MCF 10A (cell line): ENCODE measurements around the gene GSE1. TPM values are rescaled to one million over a fixed set of nuclear protein-coding genes. Genes with fewer than 3 reads are reported as not detected.

Experiments
- BruUV-seq: library from RNA; stranded (reverse); fragments of 400-500 nt; replicated peaks from 2 replicates; lab custom pipeline; 2021; lab: Mats Ljungman, UMichigan
- CTCF ChIA-PET: fragments of 300-600 bp; sonication (Branson Sonifier 250); formaldehyde crosslinking; extraction: SDS; loops from one replicate; lab custom pipeline; 2021; ENCODE audit warnings: antibody characterized with exemption, inconsistent platforms; lab: Yijun Ruan, JAX
- POLR2A ChIA-PET: fragments of 300-600, 350-650 bp; sonication (Branson Sonifier 250); formaldehyde crosslinking; extraction: SDS; loops from one replicate; lab custom pipeline; 2020; ENCODE audit warnings: antibody characterized with exemption, inconsistent platforms; lab: Yijun Ruan, JAX
- DNase-seq: peaks from one replicate; pipeline ENCODE4 v3.0.0-alpha.2; 2018; ENCODE audit not compliant: unreplicated experiment
- H3K27ac Mint-ChIP-seq: one replicate; pipeline ENCODE4 v1.8.0; 2022; ENCODE audit warnings: mild to moderate bottlenecking, low read depth, mixed read lengths; ENCODE audit not compliant: unreplicated experiment
- H3K27me3 Mint-ChIP-seq: one replicate; pipeline ENCODE4 v1.8.0; 2022; ENCODE audit warnings: mixed read lengths; ENCODE audit not compliant: insufficient read depth, unreplicated experiment
- H3K36me3 Mint-ChIP-seq: one replicate; pipeline ENCODE4 v1.8.0; 2022; ENCODE audit warnings: mild to moderate bottlenecking, moderate library complexity, mixed read lengths; ENCODE audit not compliant: insufficient read depth, unreplicated experiment
- H3K4me1 Mint-ChIP-seq: one replicate; pipeline ENCODE4 v1.8.0; 2022; ENCODE audit warnings: mixed read lengths; ENCODE audit not compliant: insufficient read depth, unreplicated experiment
- H3K4me3 Mint-ChIP-seq: one replicate; pipeline ENCODE4 v1.8.0; 2022; ENCODE audit warnings: mild to moderate bottlenecking, moderate library complexity, mixed read lengths; ENCODE audit not compliant: unreplicated experiment
- H3K9me3 Mint-ChIP-seq: one replicate; pipeline ENCODE4 v1.8.0; 2022; ENCODE audit warnings: mixed read lengths; ENCODE audit not compliant: unreplicated experiment
- CTCF ChIP-seq: fragments of 200-600 bp; IDR thresholded peaks from one replicate; pipeline ENCODE4 v1.8.0; 2022; ENCODE audit warnings: antibody characterized with exemption, mild to moderate bottlenecking; ENCODE audit not compliant: unreplicated experiment
- intact Hi-C: fragments of 100-400 bp; cut with micrococcal nuclease; formaldehyde crosslinking; loops from 2 replicates; pipeline ENCODE4 v1.14.1; 2022
- total RNA-seq: library from RNA; stranded (reverse); gene quantifications from 2 replicates; pipeline ENCODE4 v1.2.3, GENCODE V29; 2022

GSE1 gene
- total RNA-seq, 1 experiment from 2014 or later, result 52.9 TPM

GRCh38 chr16:85662976-85663830 lies 50.1 kb downstream of the GSE1 start:
- POLR2A ChIA-PET, result interaction anchor here (0.7 kb wide), 1 partner anchor 9 kb away, joined by 4 read pairs; no protein-coding TSS in a partner anchor
- CTCF ChIA-PET, result no interaction called here
- peaks cover 72% of the 10 kb centered on the region for H3K36me3 Mint-ChIP-seq
- H3K4me3 Mint-ChIP-seq, result no peak overlapping the region
- H3K27me3 Mint-ChIP-seq, result no peaks in the 10 kb centered on the region
- H3K27ac Mint-ChIP-seq, result no peak overlapping the region
- intact Hi-C loops, result no loop called here
- no peak for DNase-seq
- no peaks in the 10 kb centered on the region for H3K4me1 Mint-ChIP-seq
- BruUV-seq, result no TSS peak
- H3K9me3 Mint-ChIP-seq, result no peaks in the 10 kb centered on the region
- no peak for TF ChIP-seq CTCF

GRCh38 chr16:85663891-85664321 lies 50.8 kb downstream of the GSE1 start:
- ChIA-PET CTCF (no interaction called here), POLR2A (no interaction called here)
- no peak for DNase-seq
- no TSS peak for BruUV-seq
- no peak overlapping the region for H3K4me3 Mint-ChIP-seq
- no peaks in the 10 kb centered on the region for H3K4me1 Mint-ChIP-seq
- no peak overlapping the region for H3K27ac Mint-ChIP-seq
- H3K36me3 Mint-ChIP-seq, result peaks cover 69% of the 10 kb centered on the region
- no peaks in the 10 kb centered on the region for H3K9me3 Mint-ChIP-seq
- no peak for TF ChIP-seq CTCF
- no peaks in the 10 kb centered on the region for H3K27me3 Mint-ChIP-seq
- intact Hi-C loops, result no loop called here

- H3K4me1 Mint-ChIP-seq, result no peaks in the 10 kb centered on the region
- intact Hi-C loops, result no loop called here
- CTCF ChIA-PET, result no interaction called here
- H3K9me3 Mint-ChIP-seq, result no peaks in the 10 kb centered on the region
- no peak overlapping the region for H3K4me3 Mint-ChIP-seq
- H3K27ac Mint-ChIP-seq, result no peak overlapping the region
- TF ChIP-seq CTCF, result no peak
- DNase-seq, result no peak
- POLR2A ChIA-PET, result no interaction called here
- H3K36me3 Mint-ChIP-seq, result peaks cover 72% of the 10 kb centered on the region
- no peaks in the 10 kb centered on the region for H3K27me3 Mint-ChIP-seq
- no TSS peak for BruUV-seq
These were observed 51.7 kb downstream of the GSE1 start for GRCh38 chr16:85664580-85665372.

GRCh38 chr16:85665373-85665740 lies 52.2 kb downstream of the GSE1 start:
- intact Hi-C loops, result no loop called here
- TF ChIP-seq CTCF, result no peak
- Mint-ChIP-seq H3K4me1 (no peaks in the 10 kb centered on the region), H3K27ac (no peak overlapping the region), H3K4me3 (no peak overlapping the region), H3K9me3 (no peaks in the 10 kb centered on the region), H3K36me3 (peaks cover 76% of the 10 kb centered on the region), H3K27me3 (no peaks in the 10 kb centered on the region)
- ChIA-PET CTCF (no interaction called here), POLR2A (no interaction called here)
- no peak for DNase-seq
- no TSS peak for BruUV-seq
